NCI-H2171 (cell line): ENCODE measurements around the gene AP4M1.

Experiments used
- DNase-seq: peaks from one replicate; lab custom pipeline; 2025; lab: John Stamatoyannopoulos, UW

Gene AP4M1

GRCh38 chr7:100157334-100158228 is 56.1 kb downstream of the AP4M1 start:
- no peak for DNase-seq
